GM12801 (cell line): ENCODE results near the gene DHRS12.

Experiments
- TF ChIP-seq, protein P1 (sequence below): IDR thresholded peaks from one replicate; pipeline ENCODE4 v1.5.1; 2011; ENCODE audit warnings: control low read depth; ENCODE audit not compliant: insufficient read length; ENCODE audit errors: extremely low read depth

DHRS12 gene

DNA sequence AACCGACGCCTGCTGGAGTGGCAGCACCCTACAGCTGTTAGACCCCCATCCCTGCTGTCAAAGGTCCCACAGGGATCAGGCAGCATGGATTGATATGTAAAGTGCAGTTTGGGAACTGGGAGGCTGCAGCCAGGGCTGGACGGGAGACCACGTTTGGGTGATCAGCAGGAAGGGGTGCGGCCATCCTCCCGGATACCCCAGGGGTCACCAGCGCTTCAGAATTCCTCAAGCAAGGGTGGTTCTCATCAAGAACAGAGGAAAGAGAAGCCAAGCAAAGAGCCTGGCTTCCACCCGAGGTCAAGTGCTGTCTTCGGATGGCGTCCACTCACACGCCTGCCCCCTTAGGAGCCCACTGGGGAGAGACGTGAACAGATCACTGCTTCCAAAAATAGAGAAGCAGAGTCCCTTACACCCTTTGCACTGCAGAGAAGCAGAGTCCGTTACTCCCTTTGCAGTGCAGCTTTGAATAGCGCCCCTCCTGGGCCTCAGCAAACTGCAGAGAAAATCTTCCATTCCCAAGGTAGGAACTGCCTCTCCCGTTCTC, 35.5 kb downstream of the DHRS12 start:
- TF ChIP-seq, protein P1, sequence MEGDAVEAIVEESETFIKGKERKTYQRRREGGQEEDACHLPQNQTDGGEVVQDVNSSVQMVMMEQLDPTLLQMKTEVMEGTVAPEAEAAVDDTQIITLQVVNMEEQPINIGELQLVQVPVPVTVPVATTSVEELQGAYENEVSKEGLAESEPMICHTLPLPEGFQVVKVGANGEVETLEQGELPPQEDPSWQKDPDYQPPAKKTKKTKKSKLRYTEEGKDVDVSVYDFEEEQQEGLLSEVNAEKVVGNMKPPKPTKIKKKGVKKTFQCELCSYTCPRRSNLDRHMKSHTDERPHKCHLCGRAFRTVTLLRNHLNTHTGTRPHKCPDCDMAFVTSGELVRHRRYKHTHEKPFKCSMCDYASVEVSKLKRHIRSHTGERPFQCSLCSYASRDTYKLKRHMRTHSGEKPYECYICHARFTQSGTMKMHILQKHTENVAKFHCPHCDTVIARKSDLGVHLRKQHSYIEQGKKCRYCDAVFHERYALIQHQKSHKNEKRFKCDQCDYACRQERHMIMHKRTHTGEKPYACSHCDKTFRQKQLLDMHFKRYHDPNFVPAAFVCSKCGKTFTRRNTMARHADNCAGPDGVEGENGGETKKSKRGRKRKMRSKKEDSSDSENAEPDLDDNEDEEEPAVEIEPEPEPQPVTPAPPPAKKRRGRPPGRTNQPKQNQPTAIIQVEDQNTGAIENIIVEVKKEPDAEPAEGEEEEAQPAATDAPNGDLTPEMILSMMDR, result no peak

DNA sequence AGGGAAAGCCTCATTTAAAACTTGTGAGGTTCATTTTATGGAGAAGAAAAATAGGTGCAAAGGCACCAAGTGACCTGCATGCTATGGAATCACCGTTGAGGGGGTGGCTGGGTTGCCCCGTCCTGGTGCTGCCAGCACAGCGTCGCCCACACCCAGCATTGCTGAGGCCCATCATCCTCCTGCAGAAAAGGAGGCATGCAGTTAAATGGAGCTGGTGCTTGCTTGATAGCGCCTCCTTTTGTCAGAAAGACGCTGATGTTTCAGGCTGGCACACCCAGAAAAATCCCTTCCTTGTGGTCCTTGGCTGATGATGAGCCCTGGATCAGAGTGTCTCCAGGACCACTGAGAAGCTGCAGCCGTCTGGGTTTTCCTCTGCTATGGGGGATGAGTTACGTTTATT, 36.9 kb downstream of the DHRS12 start:
- TF ChIP-seq, protein P1, result no peak

DNA sequence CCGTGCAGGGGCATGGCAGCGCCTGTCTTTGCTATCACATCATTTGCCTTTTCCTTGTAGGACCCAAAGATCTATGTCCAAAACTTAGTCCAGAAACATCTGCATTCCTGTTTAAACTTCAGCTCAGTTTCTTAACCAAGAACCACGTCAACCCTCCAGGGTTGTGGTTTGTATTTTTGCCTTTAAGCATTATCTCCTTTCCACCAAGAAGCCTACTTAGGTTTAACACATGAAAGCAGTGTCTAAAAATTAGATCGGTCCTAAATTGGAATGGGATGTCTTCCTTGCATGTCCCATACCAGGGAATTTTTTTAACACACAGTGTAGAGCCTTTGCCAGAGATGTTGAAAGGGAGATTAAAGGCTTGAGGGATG, 38.8 kb downstream of the DHRS12 start:
- TF ChIP-seq, protein P1, result no peak

DNA sequence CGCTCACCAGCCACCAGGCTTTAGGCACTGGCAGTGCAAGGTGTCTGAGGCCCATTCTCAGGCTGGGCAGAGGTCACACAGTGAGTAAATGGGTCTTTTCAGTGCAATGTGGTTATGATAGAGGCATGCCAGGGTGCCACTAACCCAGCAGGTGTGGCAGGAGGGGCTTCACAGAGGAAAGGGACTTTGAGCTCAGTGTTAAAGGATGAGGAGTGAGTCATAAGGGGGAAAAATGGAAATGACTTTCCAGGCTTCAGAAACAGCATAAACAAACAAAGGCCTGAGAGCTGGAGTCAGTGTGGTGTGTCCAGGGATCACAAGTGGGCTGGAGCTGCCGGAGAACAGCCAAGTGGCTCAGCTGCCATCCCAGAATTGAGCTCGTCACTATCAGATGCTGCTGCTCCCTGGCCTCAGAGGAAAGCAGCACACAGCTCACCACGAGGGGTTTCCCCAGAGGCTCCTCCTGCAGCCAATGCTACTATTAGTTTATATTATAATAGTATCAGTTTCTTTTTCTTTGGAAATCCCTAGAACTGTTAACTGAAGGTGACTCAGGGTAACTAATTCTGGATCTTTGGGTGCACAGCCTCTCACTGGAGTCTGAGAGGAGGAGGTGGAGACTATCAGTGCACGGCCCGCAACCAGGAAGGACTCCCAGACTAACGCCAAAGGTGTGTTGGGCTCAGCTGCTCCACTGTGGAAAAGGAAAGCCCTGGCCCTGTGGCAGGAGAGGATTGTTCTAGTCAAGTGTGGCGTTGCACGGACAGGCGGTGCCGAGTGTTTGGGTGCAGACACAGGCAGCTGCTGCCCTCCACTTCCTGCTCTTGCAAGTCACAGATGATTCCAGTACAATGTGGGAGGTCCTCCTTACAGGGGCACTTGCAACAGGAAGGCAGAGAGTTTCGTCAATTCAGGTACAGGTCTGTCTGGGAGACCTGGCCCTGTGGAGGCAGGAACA, 39.5 kb downstream of the DHRS12 start:
- TF ChIP-seq, protein P1, result no peak

DNA sequence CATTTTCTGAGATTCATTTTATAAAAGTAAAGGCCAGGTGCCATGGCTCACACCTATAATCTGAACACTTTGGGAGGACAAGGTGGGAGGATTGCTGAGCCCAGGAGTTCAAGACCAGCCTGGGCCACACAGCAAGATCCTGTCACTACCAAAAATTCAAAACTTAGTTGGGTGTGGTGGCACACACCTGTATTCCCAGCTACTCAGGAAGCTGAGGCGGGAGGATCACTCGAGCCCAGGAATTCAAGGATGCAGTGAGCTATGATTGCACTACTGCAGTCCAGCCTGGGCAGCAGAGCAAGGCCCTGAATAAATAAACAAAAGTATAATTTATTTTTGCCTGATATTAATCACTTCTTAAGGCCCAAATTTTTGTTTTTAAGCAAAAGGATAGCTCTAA, 40.5 kb downstream of the DHRS12 start:
- TF ChIP-seq, protein P1, result no peak

DNA sequence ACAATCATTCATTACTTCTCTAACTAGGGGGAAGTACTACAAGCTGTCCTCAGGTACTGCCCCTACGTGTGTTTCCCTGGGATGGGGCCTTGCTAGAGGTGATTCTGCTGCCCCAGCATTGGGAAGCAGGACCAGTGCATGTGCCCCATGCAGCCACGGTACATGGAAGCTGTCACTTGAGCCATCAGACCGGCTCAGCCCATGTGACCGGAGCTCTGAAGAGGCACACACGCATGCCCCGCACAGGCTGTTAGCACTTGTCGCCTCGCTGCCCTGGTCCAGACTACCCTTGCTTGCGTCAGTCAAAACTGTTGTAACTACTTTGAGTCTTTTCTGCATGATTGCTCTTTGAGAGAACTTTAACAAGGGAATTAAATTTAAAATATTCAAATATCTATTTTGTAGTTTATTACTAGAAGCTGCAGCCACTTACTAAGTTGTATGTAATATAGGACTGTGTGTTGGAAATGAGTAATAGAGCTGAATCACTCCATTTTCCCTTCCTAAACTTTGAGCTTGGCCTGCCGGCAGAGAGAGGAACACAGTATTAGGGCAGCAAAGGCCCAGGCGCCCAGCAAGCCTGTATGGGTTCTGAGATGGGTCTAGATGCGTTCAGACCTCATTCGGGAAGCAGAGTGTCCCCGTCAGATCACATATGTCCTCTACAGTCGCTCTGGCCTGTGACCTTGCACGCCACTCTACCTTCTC, 42.2 kb downstream of the DHRS12 start:
- TF ChIP-seq, protein P1, result no peak

DNA sequence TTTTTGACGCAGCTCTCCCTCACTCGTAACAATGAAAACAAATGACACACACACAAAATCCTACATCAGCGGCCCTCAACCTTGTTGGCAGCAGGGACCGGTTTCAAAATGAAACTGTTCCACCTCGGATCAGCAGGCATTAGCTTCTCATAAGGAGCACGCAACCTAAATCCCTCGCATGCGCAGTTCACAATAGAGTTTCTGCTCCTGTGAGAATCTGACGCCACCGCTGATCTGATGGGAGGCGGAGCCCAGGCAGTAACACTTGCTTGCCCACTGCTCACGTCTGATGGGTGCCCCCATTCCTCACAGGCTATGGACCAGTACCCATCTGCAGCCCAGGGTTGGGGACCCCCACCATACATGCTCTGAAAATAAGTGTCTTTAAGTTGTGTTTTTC, 43.4 kb downstream of the DHRS12 start:
- TF ChIP-seq, protein P1, result no peak
